Measurements from ENCODE around the gene PIGT.
"Not testable (repeated sequence)": the region's sequence is repeated elsewhere in the genome, so short reads cannot be mapped to it uniquely, and the experiment has no call there.

PIGT gene

GRCh38 chr20:45462711-45463509, 47.0 kb downstream of the PIGT start:
- DNase-seq (ENCODE audit: low spot score), result no peak

GRCh38 chr20:45463709-45464108, 47.8 kb downstream of the PIGT start:
- DNase-seq (ENCODE audit: low spot score), result no peak

DNA sequence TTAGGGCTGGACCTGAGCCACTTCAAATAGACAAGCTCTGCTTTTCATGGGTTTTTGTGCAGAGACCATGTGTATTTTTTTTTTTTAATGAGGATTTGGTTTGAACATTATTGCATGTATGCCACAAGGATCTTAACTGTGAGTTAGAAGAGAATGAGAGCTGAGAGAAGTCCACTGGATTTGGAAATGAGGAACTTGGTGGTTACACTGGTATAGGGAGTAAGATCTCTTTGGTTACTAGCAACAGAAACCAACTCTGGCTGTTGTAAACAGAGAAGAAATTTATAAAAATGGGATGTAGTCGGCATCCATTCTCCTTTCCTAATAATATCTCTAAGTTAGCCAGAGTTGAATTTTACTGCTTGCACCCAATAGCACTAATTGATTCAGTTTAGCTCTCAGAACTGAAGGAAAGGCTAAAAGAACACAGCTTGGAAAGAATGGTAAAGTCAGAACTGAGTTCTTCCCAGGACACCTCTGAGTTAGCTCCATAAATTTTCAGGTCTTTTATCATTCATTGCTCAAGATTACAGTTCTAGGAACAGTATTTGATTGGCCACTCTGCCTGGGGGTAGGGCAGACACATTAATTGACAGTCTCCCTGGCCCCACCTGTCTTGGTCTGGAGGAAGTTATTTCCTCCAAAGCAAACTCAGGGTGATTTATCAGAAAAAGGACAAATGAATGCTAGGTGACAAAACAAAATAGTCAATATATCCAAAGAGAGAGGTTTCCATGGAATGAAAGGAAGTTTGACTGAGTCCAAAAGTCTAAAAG, 49.7 kb downstream of the PIGT start:
- no peak for DNase-seq (ENCODE audit: low spot score)

GRCh38 chr20:45467172-45467571, 51.2 kb downstream of the PIGT start:
- DNase-seq (ENCODE audit: low spot score), result no peak

DNA sequence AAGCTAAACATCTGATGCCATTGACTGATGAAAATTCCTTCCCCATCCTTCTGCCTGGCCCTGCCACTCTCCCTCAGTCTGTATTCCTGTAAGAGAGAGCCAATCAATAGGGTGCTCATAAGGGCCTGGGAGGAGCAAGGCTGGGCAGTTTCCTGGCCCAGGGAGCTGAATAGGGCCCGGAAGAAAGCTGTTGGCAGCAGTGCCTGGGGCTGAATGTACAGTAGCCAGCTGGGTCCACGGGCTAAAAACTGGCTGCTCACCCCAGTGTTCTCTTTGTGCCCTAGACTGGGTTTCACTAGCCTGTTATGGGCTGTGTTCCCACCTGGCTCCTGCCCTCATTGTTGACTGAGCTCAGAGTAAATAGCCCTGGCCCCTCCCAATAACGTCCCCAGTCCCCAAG, 51.9 kb downstream of the PIGT start:
- DNase-seq (ENCODE audit: low spot score), result no peak

- DNase-seq (ENCODE audit: low spot score), result no peak
Observed at GRCh38 chr20:45469336-45470261, 53.7 kb downstream of the PIGT start, which contains the start of gene WFDC2. TSS of gene WFDC2 (plus strand) at chr20:45469753. CDS start at chr20:45469782, 29 bp downstream.

DNA sequence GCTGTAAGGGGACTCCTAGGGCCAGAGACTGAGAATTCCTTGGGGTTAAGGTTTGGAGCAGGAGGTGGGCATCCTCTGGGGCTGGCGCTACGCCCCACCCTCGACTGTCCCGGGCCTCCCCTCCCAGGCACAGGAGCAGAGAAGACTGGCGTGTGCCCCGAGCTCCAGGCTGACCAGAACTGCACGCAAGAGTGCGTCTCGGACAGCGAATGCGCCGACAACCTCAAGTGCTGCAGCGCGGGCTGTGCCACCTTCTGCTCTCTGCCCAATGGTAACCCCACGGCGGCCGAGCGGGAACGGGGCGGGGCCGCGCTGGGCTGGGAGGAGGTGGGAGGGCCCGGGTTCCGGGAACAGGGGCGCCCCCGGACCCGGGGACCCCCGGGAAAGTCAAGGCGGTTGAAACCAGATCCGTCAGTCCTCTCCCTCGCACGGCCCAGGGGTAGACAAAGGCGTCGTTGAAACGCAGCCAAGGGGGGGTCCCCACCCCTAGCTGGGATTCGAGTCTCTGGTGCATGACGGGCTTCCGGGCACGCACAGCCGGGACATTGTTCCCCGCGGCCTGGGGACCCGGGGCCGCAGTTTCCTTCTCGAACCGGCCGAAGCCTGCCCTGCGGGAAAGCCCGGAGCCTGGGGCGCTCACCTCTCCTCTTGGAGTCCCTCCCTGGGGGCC, 54.5 kb downstream of the PIGT start:
- no peak for DNase-seq (ENCODE audit: low spot score)

DNA sequence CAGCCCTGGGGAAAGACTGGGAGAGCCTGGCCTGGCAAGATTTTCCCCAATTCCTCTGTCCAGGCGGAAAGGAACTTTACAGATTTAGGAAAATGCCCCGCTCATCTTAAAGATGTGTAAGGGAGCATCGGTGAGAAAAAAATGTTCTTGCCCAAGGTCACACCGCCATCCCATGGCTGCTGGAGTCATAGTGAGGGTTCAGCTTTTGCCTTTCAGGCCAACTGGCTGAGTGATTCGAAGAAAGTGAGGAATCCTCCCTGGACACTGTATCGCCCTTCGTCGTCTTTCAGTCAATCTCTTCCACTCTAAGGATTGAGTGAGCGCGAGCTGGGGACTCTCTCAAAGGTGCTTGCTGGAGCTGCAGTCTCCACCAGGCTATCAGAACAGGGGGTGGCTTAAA, 55.0 kb downstream of the PIGT start:
- DNase-seq (ENCODE audit: low spot score), result no peak

- DNase-seq (ENCODE audit: low spot score), result not testable (repeated sequence)
Observed at GRCh38 chr20:45472286-45472685, 56.3 kb downstream of the PIGT start.

All from NAMALWA (cell line).